Vagina (tissue), 2 donors: Measurements from ENCODE around the gene WWTR1.

Source experiments
- CTCF ChIP-seq, 3 experiments: fragments of 450-650 bp in 2 of 3; fragments of 200-600 bp in 1 of 3; sonication (generic) in 1 of 3; IDR thresholded peaks; one replicate each; pipeline ENCODE4 v1.5.1; 2017 to 2019; ENCODE audit warnings: antibody characterized with exemption in 3 of 3, mild to moderate bottlenecking in 2 of 3, moderate library complexity in 2 of 3
- POLR2A ChIP-seq, 2 donors: fragments of 450-650 bp; IDR thresholded peaks; one replicate each; pipeline ENCODE4 v1.6.1; 2017; ENCODE audit warnings: antibody characterized with exemption in 2 of 2, mild to moderate bottlenecking in 2 of 2, moderate library complexity in 2 of 2
- POLR2AphosphoS5 ChIP-seq, 2 donors: sonication (generic); formaldehyde crosslinking; IDR thresholded peaks; one replicate each; pipeline ENCODE4 v1.9.0; 2017; ENCODE audit warnings: antibody characterized with exemption in 2 of 2, mild to moderate bottlenecking in 2 of 2, low read depth in 1 of 2; ENCODE audit not compliant: insufficient read depth in 1 of 2

GRCh38 chr3:149534082-149534481, 123.7 kb downstream of the WWTR1 start:
- TF ChIP-seq POLR2AphosphoS5 (IDR thresholded peaks at IDR 0.05; ENCODE audit: insufficient read depth in 1 of 2, low read depth in 1 of 2) (no peak), CTCF (IDR thresholded peaks at IDR 0.05) (no peak), POLR2A (IDR thresholded peaks at IDR 0.05) (no peak)
